ENCODE measurements around the gene AOPEP. TPM values are rescaled to one million over a fixed set of nuclear protein-coding genes. Genes with fewer than 3 reads are reported as not detected.

AOPEP gene
- total RNA-seq, 2 experiments from 2014 or later = 13.5 to 17.0 TPM

- no peak for DNase-seq
- ChIA-PET CTCF (no interaction called here), POLR2A (no interaction called here)
- Mint-ChIP-seq H3K4me3 (no peak overlapping the region), H3K9me3 (no peaks in the 10 kb centered on the region), H3K27me3 (no peaks in the 10 kb centered on the region), H3K36me3 (ENCODE audit: low read depth) (no peaks in the 10 kb centered on the region), H3K27ac (no peak overlapping the region), H3K4me1 (no peaks in the 10 kb centered on the region)
Measured at GRCh38 chr9:94921656-94922055, 195.2 kb downstream of the AOPEP start.

GRCh38 chr9:94922098-94922607 is 195.7 kb downstream of the AOPEP start:
- ChIA-PET CTCF (no interaction called here), POLR2A (no interaction called here)
- no peaks in the 10 kb centered on the region for H3K4me1 Mint-ChIP-seq
- DNase-seq = no peak
- H3K27ac Mint-ChIP-seq = no peak overlapping the region
- no peak overlapping the region for H3K4me3 Mint-ChIP-seq
- no peaks in the 10 kb centered on the region for H3K27me3 Mint-ChIP-seq
- no peaks in the 10 kb centered on the region for H3K36me3 Mint-ChIP-seq (ENCODE audit: low read depth)
- no peaks in the 10 kb centered on the region for H3K9me3 Mint-ChIP-seq

- DNase-seq = no peak
- H3K27ac Mint-ChIP-seq = no peak overlapping the region
- POLR2A ChIA-PET = no interaction called here
- no peaks in the 10 kb centered on the region for H3K27me3 Mint-ChIP-seq
- H3K4me3 Mint-ChIP-seq = no peak overlapping the region
- H3K36me3 Mint-ChIP-seq (ENCODE audit: low read depth) = no peaks in the 10 kb centered on the region
- no peaks in the 10 kb centered on the region for H3K9me3 Mint-ChIP-seq
- no peaks in the 10 kb centered on the region for H3K4me1 Mint-ChIP-seq
- CTCF ChIA-PET = no interaction called here
Measured at GRCh38 chr9:94922691-94923107, 196.2 kb downstream of the AOPEP start.

- ChIA-PET CTCF (no interaction called here), POLR2A (no interaction called here)
- H3K4me3 Mint-ChIP-seq = no peak overlapping the region
- no peaks in the 10 kb centered on the region for H3K4me1 Mint-ChIP-seq
- no peak overlapping the region for H3K27ac Mint-ChIP-seq
- no peaks in the 10 kb centered on the region for H3K27me3 Mint-ChIP-seq
- no peaks in the 10 kb centered on the region for H3K9me3 Mint-ChIP-seq
- no peaks in the 10 kb centered on the region for H3K36me3 Mint-ChIP-seq (ENCODE audit: low read depth)
- DNase-seq = no peak
Measured at GRCh38 chr9:94923326-94924089, 197.0 kb downstream of the AOPEP start.

GRCh38 chr9:94925751-94926430 is 199.4 kb downstream of the AOPEP start:
- ChIA-PET CTCF (no interaction called here), POLR2A (no interaction called here)
- DNase-seq = no peak
- Mint-ChIP-seq H3K36me3 (ENCODE audit: low read depth) (no peaks in the 10 kb centered on the region), H3K27ac (no peak overlapping the region), H3K27me3 (no peaks in the 10 kb centered on the region), H3K4me3 (no peak overlapping the region), H3K9me3 (no peaks in the 10 kb centered on the region), H3K4me1 (no peaks in the 10 kb centered on the region)

GRCh38 chr9:94926431-94926800 is 199.9 kb downstream of the AOPEP start:
- Mint-ChIP-seq H3K4me1 (no peaks in the 10 kb centered on the region), H3K27me3 (no peaks in the 10 kb centered on the region), H3K27ac (no peak overlapping the region), H3K36me3 (ENCODE audit: low read depth) (no peaks in the 10 kb centered on the region), H3K9me3 (no peaks in the 10 kb centered on the region), H3K4me3 (no peak overlapping the region)
- ChIA-PET CTCF (no interaction called here), POLR2A (no interaction called here)
- DNase-seq = no peak

GRCh38 chr9:94927048-94927761 is 200.7 kb downstream of the AOPEP start:
- no peak overlapping the region for H3K4me3 Mint-ChIP-seq
- CTCF ChIA-PET = no interaction called here
- no peaks in the 10 kb centered on the region for H3K9me3 Mint-ChIP-seq
- POLR2A ChIA-PET = no interaction called here
- H3K36me3 Mint-ChIP-seq (ENCODE audit: low read depth) = no peaks in the 10 kb centered on the region
- no peaks in the 10 kb centered on the region for H3K4me1 Mint-ChIP-seq
- no peaks in the 10 kb centered on the region for H3K27me3 Mint-ChIP-seq
- DNase-seq = no peak
- H3K27ac Mint-ChIP-seq = no peak overlapping the region

GRCh38 chr9:94927762-94928670 is 201.5 kb downstream of the AOPEP start:
- DNase-seq = no peak
- Mint-ChIP-seq H3K36me3 (ENCODE audit: low read depth) (no peaks in the 10 kb centered on the region), H3K4me1 (no peaks in the 10 kb centered on the region), H3K9me3 (no peaks in the 10 kb centered on the region), H3K27me3 (no peaks in the 10 kb centered on the region), H3K27ac (no peak overlapping the region), H3K4me3 (no peak overlapping the region)
- CTCF ChIA-PET = no interaction called here
- POLR2A ChIA-PET = no interaction called here

- Mint-ChIP-seq H3K36me3 (ENCODE audit: low read depth) (no peaks in the 10 kb centered on the region), H3K4me3 (no peak overlapping the region), H3K4me1 (no peaks in the 10 kb centered on the region), H3K9me3 (no peaks in the 10 kb centered on the region), H3K27ac (no peak overlapping the region), H3K27me3 (no peaks in the 10 kb centered on the region)
- no peak for DNase-seq
- ChIA-PET POLR2A (no interaction called here), CTCF (no interaction called here)
Measured at GRCh38 chr9:94928691-94929368, 202.3 kb downstream of the AOPEP start.

GRCh38 chr9:94929369-94929756 is 202.9 kb downstream of the AOPEP start:
- no peaks in the 10 kb centered on the region for H3K4me1 Mint-ChIP-seq
- no peak for DNase-seq
- CTCF ChIA-PET = no interaction called here
- POLR2A ChIA-PET = no interaction called here
- no peaks in the 10 kb centered on the region for H3K9me3 Mint-ChIP-seq
- no peaks in the 10 kb centered on the region for H3K27me3 Mint-ChIP-seq
- H3K36me3 Mint-ChIP-seq (ENCODE audit: low read depth) = no peaks in the 10 kb centered on the region
- H3K4me3 Mint-ChIP-seq = no peak overlapping the region
- no peak overlapping the region for H3K27ac Mint-ChIP-seq

- no peak for DNase-seq
- H3K27ac Mint-ChIP-seq = no peak overlapping the region
- no peaks in the 10 kb centered on the region for H3K36me3 Mint-ChIP-seq (ENCODE audit: low read depth)
- H3K4me1 Mint-ChIP-seq = no peaks in the 10 kb centered on the region
- POLR2A ChIA-PET = no interaction called here
- no peak overlapping the region for H3K4me3 Mint-ChIP-seq
- H3K27me3 Mint-ChIP-seq = no peaks in the 10 kb centered on the region
- H3K9me3 Mint-ChIP-seq = no peaks in the 10 kb centered on the region
- CTCF ChIA-PET = no interaction called here
Measured at GRCh38 chr9:94931036-94931633, 204.6 kb downstream of the AOPEP start.

GRCh38 chr9:94931740-94932139 is 205.2 kb downstream of the AOPEP start:
- ChIA-PET POLR2A (no interaction called here), CTCF (interaction anchor here (0.6 kb wide), 1 partner anchor 251 kb away, joined by 3 read pairs; no protein-coding TSS in a partner anchor)
- DNase-seq = no peak
- Mint-ChIP-seq H3K4me3 (no peak overlapping the region), H3K27ac (no peak overlapping the region), H3K9me3 (no peaks in the 10 kb centered on the region), H3K36me3 (ENCODE audit: low read depth) (no peaks in the 10 kb centered on the region), H3K4me1 (no peaks in the 10 kb centered on the region), H3K27me3 (no peaks in the 10 kb centered on the region)

Data from activated CD4-positive, alpha-beta memory T cell treated with anti-CD3 and anti-CD28 coated beads, Interleukin-2, amount 10 ng/mL, durations not matched to agents 7 days and 5 days (primary cell).